Transverse colon (tissue), 4 donors: ENCODE data around the gene TMEM184A.

Source experiments
- CTCF ChIP-seq, 5 experiments: fragments of 200-600 bp in 3 of 5; fragments of 450-650 bp in 2 of 5; sonication (generic) in 3 of 5; IDR thresholded peaks; 1 replicate in 2 of 5; 2 replicates in 3 of 5; pipeline ENCODE4 v1.5.1; 2016 to 2017; ENCODE audit warnings: antibody characterized with exemption in 5 of 5, inconsistent platforms in 3 of 5, mild to moderate bottlenecking in 2 of 5, moderate library complexity in 1 of 5
- EP300 ChIP-seq: sonication (generic); formaldehyde crosslinking; IDR thresholded peaks from one replicate; pipeline ENCODE4 v1.6.1; 2017; ENCODE audit warnings: antibody characterized with exemption, low read depth
- POLR2AphosphoS5 ChIP-seq, 3 donors: sonication (generic); formaldehyde crosslinking; IDR thresholded peaks; one replicate each; pipeline ENCODE4 v1.6.1; 2016; ENCODE audit warnings: antibody characterized with exemption in 3 of 3

GRCh38 chr7:1526271-1526754, 29.7 kb downstream of the TMEM184A start:
- TF ChIP-seq CTCF (IDR thresholded peaks at IDR 0.05) (no peak), POLR2AphosphoS5 (IDR thresholded peaks at IDR 0.05) (no peak), EP300 (no peak)
